Common myeloid progenitor, CD34-positive (primary cell): ENCODE results near the gene ATXN1.

Experiments used
- CTCF ChIA-PET: fragments of 350-600 bp; sonication (Branson Sonifier 250); formaldehyde crosslinking; loops from one replicate; lab custom pipeline; 2021; ENCODE audit warnings: antibody characterized with exemption; lab: Charles Lee
- POLR2A ChIA-PET: fragments of 350-600 bp; sonication (Branson Sonifier 250); formaldehyde crosslinking; loops from one replicate; lab custom pipeline; 2021; ENCODE audit warnings: antibody characterized with exemption; lab: Charles Lee
- DNase-seq, 3 donors: peaks; one replicate each; pipeline versions ENCODE4 v3.0.0 to v3.0.0-alpha.2; 2013
- H3K27ac ChIP-seq, 2 experiments: 1 replicate in 1 of 2; 2 replicates in 1 of 2; pipeline ENCODE4 v1.7.0; 2013; ENCODE audit warnings: inconsistent platforms in 2 of 2, low read length in 2 of 2, mild to moderate bottlenecking in 2 of 2, low read depth in 1 of 2, moderate library complexity in 1 of 2; ENCODE audit not compliant: severe bottlenecking in 2 of 2, insufficient read depth in 1 of 2, poor library complexity in 1 of 2
- H3K27me3 ChIP-seq, 5 experiments: replicated peaks in 2 of 5; 1 replicate in 3 of 5; 2 replicates in 2 of 5; pipeline versions ENCODE4 v1.6.1 to v1.7.0; 2013; ENCODE audit warnings: low read length in 4 of 5, mild to moderate bottlenecking in 2 of 5, moderate library complexity in 2 of 5, inconsistent platforms in 1 of 5; ENCODE audit not compliant: insufficient read depth in 5 of 5, control insufficient read depth in 4 of 5
- H3K36me3 ChIP-seq, 4 experiments: 1 replicate in 2 of 4; 2 replicates in 2 of 4; pipeline versions ENCODE4 v1.6.1 to v1.7.0; 2013; ENCODE audit warnings: low read length in 3 of 4, control low read depth in 1 of 4, mild to moderate bottlenecking in 1 of 4; ENCODE audit not compliant: control insufficient read depth in 4 of 4, insufficient read depth in 4 of 4
- H3K4me1 ChIP-seq, 4 experiments: 1 replicate in 3 of 4; 2 replicates in 1 of 4; pipeline versions ENCODE4 v1.6.1 to v1.7.1; 2013; ENCODE audit warnings: low read length in 3 of 4, mild to moderate bottlenecking in 3 of 4, control low read depth in 1 of 4, inconsistent platforms in 1 of 4, moderate library complexity in 1 of 4; ENCODE audit not compliant: control insufficient read depth in 4 of 4, insufficient read depth in 4 of 4; ENCODE audit errors: control extremely low read depth in 1 of 4
- H3K4me3 ChIP-seq, 7 experiments: 1 replicate in 4 of 7; 2 replicates in 3 of 7; pipeline versions ENCODE4 v1.5.1 to v1.7.0; 2013; ENCODE audit warnings: mild to moderate bottlenecking in 7 of 7, low read length in 6 of 7, moderate library complexity in 6 of 7, inconsistent platforms in 2 of 7, low read depth in 2 of 7, control low read depth in 1 of 7; ENCODE audit not compliant: insufficient read depth in 4 of 7, control insufficient read depth in 1 of 7; ENCODE audit errors: extremely low read depth in 1 of 7
- H3K9me3 ChIP-seq, 5 experiments: 1 replicate in 4 of 5; 2 replicates in 1 of 5; pipeline versions ENCODE4 v1.6.1 to v1.7.1; 2013; ENCODE audit warnings: low read length in 4 of 5, mild to moderate bottlenecking in 2 of 5, inconsistent platforms in 1 of 5, low read depth in 1 of 5, moderate library complexity in 1 of 5; ENCODE audit not compliant: control insufficient read depth in 4 of 5, insufficient read depth in 2 of 5; ENCODE audit errors: control extremely low read depth in 1 of 5
- WGBS: methylation state at CpG from one replicate; pipeline ENCODE4 v1.1.5; 2013; ENCODE audit not compliant: insufficient coverage; 5-methylcytosine and 5-hydroxymethylcytosine counted together

ATXN1 gene

DNA sequence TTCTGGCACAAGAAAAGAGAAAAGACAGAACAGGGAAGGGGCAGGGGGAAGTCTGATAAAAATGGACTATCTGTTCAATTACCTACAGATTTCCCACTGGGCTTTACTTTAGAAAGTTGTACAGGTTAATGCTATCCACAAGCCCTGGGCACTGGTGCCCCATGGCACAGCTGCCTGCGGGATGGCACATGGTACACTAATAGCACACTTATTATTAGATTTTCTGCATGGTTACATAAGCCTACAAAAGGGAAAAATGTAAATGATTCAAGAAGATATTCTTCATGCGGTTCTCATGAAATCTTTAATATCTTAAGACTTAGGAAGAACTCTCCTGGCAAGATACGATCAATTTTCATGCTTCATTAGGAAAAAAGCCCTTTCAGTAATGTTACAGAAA lies 385.4 kb downstream of the ATXN1 start:
- H3K27me3 ChIP-seq = no peaks in the 10 kb centered on the region
- CTCF ChIA-PET = interaction anchor here (1.2 to 1.6 kb wide), 2 partner anchors 13 to 43 kb away, joined by 3 read pairs; no protein-coding TSS in a partner anchor

DNA sequence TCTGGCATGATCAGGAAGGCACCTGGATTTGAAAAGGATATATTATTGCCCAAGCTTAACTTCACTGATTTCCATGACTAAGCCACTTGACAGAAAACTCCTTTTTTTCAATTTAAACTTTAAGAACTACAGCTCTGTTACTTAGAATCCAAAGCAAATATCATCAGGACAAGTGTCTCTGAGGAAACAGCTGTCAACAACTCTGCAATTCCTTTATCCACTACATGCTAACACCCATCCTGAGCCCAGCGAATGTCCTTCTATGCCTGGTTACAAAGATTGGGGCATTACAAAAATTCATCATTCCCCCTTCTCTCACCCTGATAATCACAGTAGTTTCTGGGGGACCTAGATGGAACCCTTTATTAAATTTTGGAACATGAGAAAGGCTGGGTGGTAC lies 386.1 kb downstream of the ATXN1 start:
- DNase-seq = no peak
- peaks cover 0 to 7% (median 0%) of the 10 kb centered on the region in 4 experiments for H3K4me1 ChIP-seq
- H3K4me3 ChIP-seq = no peak overlapping the region
- no peak overlapping the region for H3K27ac ChIP-seq
- H3K27me3 ChIP-seq = no peaks in the 10 kb centered on the region
- ChIA-PET CTCF (interaction anchor here (1.2 to 1.6 kb wide), 3 partner anchors 13 to 42 kb away, joined by 3 read pairs; no protein-coding TSS in a partner anchor), POLR2A (no interaction called here)
- no peaks in the 10 kb centered on the region for H3K9me3 ChIP-seq
- WGBS = 100% methylated on average over 1 of the region's 1 CpG
- no peaks in the 10 kb centered on the region for H3K36me3 ChIP-seq

More for the DNA sequence above, 385.4 kb downstream of the ATXN1 start:
- H3K36me3 ChIP-seq = no peaks in the 10 kb centered on the region
- H3K27ac ChIP-seq = no peak overlapping the region
- no peak overlapping the region for H3K4me3 ChIP-seq
- POLR2A ChIA-PET = no interaction called here
- 100% methylated on average over 1 of the region's 3 CpGs for whole genome bisulfite sequencing
- no peaks in the 10 kb centered on the region for H3K9me3 ChIP-seq
- H3K4me1 ChIP-seq = peaks cover 0 to 7% (median 0%) of the 10 kb centered on the region in 4 experiments
- no peak for DNase-seq

DNA sequence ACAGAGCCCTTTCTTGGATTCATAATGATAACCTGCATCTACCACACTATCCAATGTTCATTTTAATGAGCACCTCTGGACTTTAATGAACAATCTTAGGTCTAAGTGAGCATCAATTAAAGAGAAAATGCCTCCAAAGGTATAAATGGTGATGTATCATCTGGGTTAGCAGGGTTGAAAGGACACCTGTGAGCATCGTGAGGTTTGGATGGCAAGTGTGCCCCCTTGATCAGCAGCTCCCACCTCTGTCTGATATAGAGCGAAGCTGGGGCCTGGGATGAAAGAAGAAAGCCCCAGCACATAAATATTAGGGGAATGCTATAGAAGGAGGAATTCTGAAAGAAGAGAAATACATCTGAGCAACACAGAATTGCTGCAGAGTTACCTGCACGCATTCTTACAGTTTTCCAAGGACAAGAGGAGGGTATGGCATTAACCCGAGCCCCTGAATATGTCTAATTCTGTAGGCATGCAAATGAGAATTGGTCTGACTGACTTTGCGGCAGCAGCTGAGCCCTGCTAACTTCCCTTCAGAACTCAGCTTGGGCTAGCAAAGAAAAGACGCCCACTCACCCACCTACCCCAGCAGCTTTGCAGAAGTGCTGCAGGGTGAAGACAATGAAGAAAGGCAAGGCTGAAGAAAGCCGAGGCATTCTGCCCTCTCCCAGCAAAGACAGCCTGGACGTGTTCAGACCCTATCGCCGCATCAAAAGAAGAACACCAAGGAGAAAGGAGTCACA lies 386.6 kb downstream of the ATXN1 start:
- Histone ChIP-seq H3K9me3 (no peaks in the 10 kb centered on the region), H3K27me3 (no peaks in the 10 kb centered on the region), H3K4me1 (peaks cover 0 to 7% (median 0%) of the 10 kb centered on the region in 4 experiments), H3K36me3 (no peaks in the 10 kb centered on the region), H3K27ac (no peak overlapping the region), H3K4me3 (no peak overlapping the region)
- 93% methylated on average over 7 of the region's 10 CpGs for WGBS
- DNase-seq = peak in 2 of 3 donors; percentile 7 to 63
- CTCF ChIA-PET = interaction anchor here (1.0 to 1.6 kb wide), 4 partner anchors 14 to 42 kb away, joined by 3 to 4 read pairs (median 3); no protein-coding TSS in a partner anchor
- POLR2A ChIA-PET = no interaction called here

DNA sequence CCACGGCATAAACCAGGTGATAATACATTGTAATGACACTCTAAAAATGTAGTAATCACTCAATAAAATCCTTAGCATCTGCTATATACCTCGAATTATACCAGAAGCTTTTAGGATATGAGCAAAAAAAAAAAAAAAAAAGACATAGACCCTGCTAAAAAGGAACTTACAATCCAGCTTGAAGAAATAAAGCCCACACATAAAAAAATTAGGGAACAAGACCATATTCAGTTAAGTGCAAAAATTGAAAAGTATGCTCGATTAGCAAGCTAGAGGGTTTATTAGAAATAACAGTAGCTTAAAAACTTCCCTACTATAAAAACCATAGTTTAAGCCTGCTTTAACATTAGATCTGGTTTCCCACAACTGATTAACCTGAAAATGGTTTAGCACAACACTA lies 387.2 kb downstream of the ATXN1 start:
- Histone ChIP-seq H3K27ac (no peak overlapping the region), H3K9me3 (no peaks in the 10 kb centered on the region), H3K4me1 (peaks cover 0 to 7% (median 0%) of the 10 kb centered on the region in 4 experiments), H3K36me3 (no peaks in the 10 kb centered on the region), H3K27me3 (no peaks in the 10 kb centered on the region), H3K4me3 (no peak overlapping the region)
- POLR2A ChIA-PET = no interaction called here
- no peak for DNase-seq
- no CpG with 5 or more reads among the region's 3 CpGs for WGBS
- CTCF ChIA-PET = interaction anchor here (0.6 to 1.2 kb wide), 3 partner anchors 24 to 41 kb away, joined by 3 to 4 read pairs (median 3); no protein-coding TSS in a partner anchor

- Histone ChIP-seq H3K27me3 (no peaks in the 10 kb centered on the region), H3K27ac (no peak overlapping the region), H3K9me3 (no peaks in the 10 kb centered on the region), H3K4me3 (no peak overlapping the region), H3K36me3 (no peaks in the 10 kb centered on the region), H3K4me1 (peaks cover 0 to 7% (median 0%) of the 10 kb centered on the region in 4 experiments)
- no peak for DNase-seq
- ChIA-PET POLR2A (no interaction called here), CTCF (no interaction called here)
- no CpG with 5 or more reads among the region's 1 CpG for WGBS
Measured at GRCh38 chr6:16372029-16372776, 389.1 kb downstream of the ATXN1 start.

- no peak for DNase-seq
- no peak overlapping the region for H3K27ac ChIP-seq
- H3K36me3 ChIP-seq = no peaks in the 10 kb centered on the region
- POLR2A ChIA-PET = no interaction called here
- H3K27me3 ChIP-seq = no peaks in the 10 kb centered on the region
- CTCF ChIA-PET = interaction anchor here (1.7 kb wide), 1 partner anchor 36 kb away, joined by 5 read pairs; no protein-coding TSS in a partner anchor
- H3K9me3 ChIP-seq = no peaks in the 10 kb centered on the region
- 100% methylated on average over 1 of the region's 1 CpG for WGBS
- no peak overlapping the region for H3K4me3 ChIP-seq
- H3K4me1 ChIP-seq = peaks cover 0 to 7% (median 0%) of the 10 kb centered on the region in 4 experiments
Measured at GRCh38 chr6:16371401-16371800, 389.9 kb downstream of the ATXN1 start.
